MM.1S (cell line): ENCODE data around the gene A1BG.

Experiments used
- DNase-seq: peaks from one replicate; pipeline ENCODE4 v3.0.0-alpha.2; 2015
- H2AFZ ChIP-seq: fragments of 300-600 bp; sonication (generic); 2 replicates; pipeline ENCODE4 v1.6.0; 2016; ENCODE audit warnings: antibody characterized with exemption, low read length
- H3F3A ChIP-seq: fragments of 300-600 bp; sonication (generic); 2 replicates; pipeline ENCODE4 v1.6.1; 2016; ENCODE audit warnings: mild to moderate bottlenecking, antibody characterized with exemption, low read length, moderate library complexity, mixed read lengths; ENCODE audit not compliant: insufficient read depth
- H3K27ac ChIP-seq: fragments of 300-600 bp; sonication (generic); 2 replicates; pipeline ENCODE4 v1.5.1; 2016; ENCODE audit warnings: mild to moderate bottlenecking, low read length
- H3K27me3 ChIP-seq: fragments of 300-600 bp; sonication (generic); replicated peaks from 2 replicates; pipeline ENCODE4 v1.6.0; 2016; ENCODE audit warnings: low read length; ENCODE audit not compliant: insufficient read depth
- H3K36me3 ChIP-seq: fragments of 300-600 bp; sonication (generic); replicated peaks from 2 replicates; pipeline ENCODE4 v1.6.1; 2016; ENCODE audit warnings: mild to moderate bottlenecking, low read length, mixed read lengths; ENCODE audit not compliant: insufficient read depth
- H3K4me1 ChIP-seq: fragments of 300-600 bp; sonication (generic); 2 replicates; pipeline ENCODE4 v1.6.1; 2016; ENCODE audit warnings: low read length, mixed read lengths
- H3K4me2 ChIP-seq: fragments of 300-600 bp; sonication (generic); 2 replicates; pipeline ENCODE4 v1.6.0; 2016; ENCODE audit warnings: low read depth, low read length
- H3K4me3 ChIP-seq: fragments of 300-600 bp; sonication (generic); 2 replicates; pipeline ENCODE4 v1.5.1; 2016; ENCODE audit warnings: low read length, mixed read lengths
- H3K79me2 ChIP-seq: fragments of 300-600 bp; sonication (generic); 2 replicates; pipeline ENCODE4 v1.6.1; 2016; ENCODE audit warnings: mixed run types, low read length, mixed read lengths
- H3K9ac ChIP-seq: fragments of 300-600 bp; sonication (generic); 2 replicates; pipeline ENCODE4 v1.6.1; 2016; ENCODE audit warnings: low read length, mixed read lengths
- H3K9me2 ChIP-seq: fragments of 300-600 bp; sonication (generic); replicated peaks from 2 replicates; pipeline ENCODE4 v1.6.1; 2016; ENCODE audit warnings: mild to moderate bottlenecking, low read length, mixed read lengths; ENCODE audit not compliant: insufficient read depth
- H3K9me3 ChIP-seq: fragments of 300-600 bp; sonication (generic); replicated peaks from 2 replicates; pipeline ENCODE4 v1.6.1; 2016; ENCODE audit warnings: mild to moderate bottlenecking, low read length, mixed read lengths; ENCODE audit not compliant: insufficient read depth
- H4K20me1 ChIP-seq: fragments of 300-600 bp; sonication (generic); 2 replicates; pipeline ENCODE4 v1.6.1; 2016; ENCODE audit warnings: mild to moderate bottlenecking, low read length, moderate library complexity, mixed read lengths; ENCODE audit not compliant: insufficient read depth
- EZH2 ChIP-seq: fragments of 300-600 bp; sonication (generic); optimal IDR thresholded peaks from 2 replicates; pipeline ENCODE3; 2017; ENCODE audit warnings: low read depth, mild to moderate bottlenecking, antibody characterized with exemption, low read length, mixed read lengths
- EZH2phosphoT487 ChIP-seq: fragments of 300-600 bp; sonication (generic); IDR thresholded peaks from 2 replicates; pipeline ENCODE4 v1.6.1; 2018; ENCODE audit warnings: antibody characterized with exemption, low read length
- TF ChIP-seq, protein P1 (sequence below): fragments of 300-600 bp; sonication (generic); IDR thresholded peaks from 2 replicates; pipeline ENCODE4 v1.5.1; 2016; ENCODE audit warnings: antibody characterized with exemption, low read length, mixed read lengths

A1BG gene

GRCh38 chr19:58362272-58362994 is 9.1 kb upstream of the A1BG start, which contains the start of gene ZNF497:
TSS of gene ZNF497 (minus strand) at chr19:58362751. CDS start at chr19:58357635, 5,116 bp downstream.
- Histone ChIP-seq H3K36me3 (no peaks in the 10 kb centered on the region), H3K4me3 (peak within 1 kb of the TSS; percentile 42; the same call in 1 of the 2 replicates), H3K9me3 (no peaks in the 10 kb centered on the region), H3K9ac (no peak within 1 kb of the TSS), H2AFZ (peak within 1 kb of the TSS; percentile 42; the same call in 1 of the 2 replicates), H4K20me1 (no peaks in the 10 kb centered on the region), H3K4me2 (no peak within 1 kb of the TSS; the same call in 1 of the 2 replicates), H3K27me3 (no peaks in the 10 kb centered on the region), H3K79me2 (no peaks in the 10 kb centered on the region), H3K27ac (no peak within 1 kb of the TSS), H3K4me1 (no peaks in the 10 kb centered on the region), H3F3A (no peaks in the 10 kb centered on the region), H3K9me2 (no peaks in the 10 kb centered on the region)
- TF ChIP-seq EZH2 (no peak), EZH2phosphoT487 (no peak)
- TF ChIP-seq, protein P1, sequence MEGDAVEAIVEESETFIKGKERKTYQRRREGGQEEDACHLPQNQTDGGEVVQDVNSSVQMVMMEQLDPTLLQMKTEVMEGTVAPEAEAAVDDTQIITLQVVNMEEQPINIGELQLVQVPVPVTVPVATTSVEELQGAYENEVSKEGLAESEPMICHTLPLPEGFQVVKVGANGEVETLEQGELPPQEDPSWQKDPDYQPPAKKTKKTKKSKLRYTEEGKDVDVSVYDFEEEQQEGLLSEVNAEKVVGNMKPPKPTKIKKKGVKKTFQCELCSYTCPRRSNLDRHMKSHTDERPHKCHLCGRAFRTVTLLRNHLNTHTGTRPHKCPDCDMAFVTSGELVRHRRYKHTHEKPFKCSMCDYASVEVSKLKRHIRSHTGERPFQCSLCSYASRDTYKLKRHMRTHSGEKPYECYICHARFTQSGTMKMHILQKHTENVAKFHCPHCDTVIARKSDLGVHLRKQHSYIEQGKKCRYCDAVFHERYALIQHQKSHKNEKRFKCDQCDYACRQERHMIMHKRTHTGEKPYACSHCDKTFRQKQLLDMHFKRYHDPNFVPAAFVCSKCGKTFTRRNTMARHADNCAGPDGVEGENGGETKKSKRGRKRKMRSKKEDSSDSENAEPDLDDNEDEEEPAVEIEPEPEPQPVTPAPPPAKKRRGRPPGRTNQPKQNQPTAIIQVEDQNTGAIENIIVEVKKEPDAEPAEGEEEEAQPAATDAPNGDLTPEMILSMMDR: no peak
- DNase-seq: peak; percentile 43

GRCh38 chr19:58361900-58362271 is 8.6 kb upstream of the A1BG start:
- H2AFZ ChIP-seq: peak overlapping the region; percentile 42; the same call in 1 of the 2 replicates
- H3K9ac ChIP-seq: no peak overlapping the region
- H3K36me3 ChIP-seq: no peaks in the 10 kb centered on the region
- no peak overlapping the region for H3K27ac ChIP-seq
- no peaks in the 10 kb centered on the region for H4K20me1 ChIP-seq
- no peak for DNase-seq
- no peaks in the 10 kb centered on the region for H3K79me2 ChIP-seq
- no peak overlapping the region; the same call in 1 of the 2 replicates for H3K4me2 ChIP-seq
- TF ChIP-seq, protein P1: no peak
- H3K9me3 ChIP-seq: no peaks in the 10 kb centered on the region
- no peaks in the 10 kb centered on the region for H3K9me2 ChIP-seq
- H3K27me3 ChIP-seq: no peaks in the 10 kb centered on the region
- peak overlapping the region; percentile 42; the same call in 1 of the 2 replicates for H3K4me3 ChIP-seq
- H3F3A ChIP-seq: no peaks in the 10 kb centered on the region
- H3K4me1 ChIP-seq: no peaks in the 10 kb centered on the region

- H3F3A ChIP-seq: no peaks in the 10 kb centered on the region
- H2AFZ ChIP-seq: no peak overlapping the region
- no peak overlapping the region for H3K27ac ChIP-seq
- H4K20me1 ChIP-seq: no peaks in the 10 kb centered on the region
- H3K79me2 ChIP-seq: no peaks in the 10 kb centered on the region
- H3K4me1 ChIP-seq: no peaks in the 10 kb centered on the region
- H3K4me2 ChIP-seq: no peak overlapping the region
- DNase-seq: no peak
- H3K36me3 ChIP-seq: no peaks in the 10 kb centered on the region
- H3K9ac ChIP-seq: no peak overlapping the region
- H3K9me3 ChIP-seq: no peaks in the 10 kb centered on the region
- TF ChIP-seq, protein P1: no peak
- no peak for TF ChIP-seq EZH2
- no peak for TF ChIP-seq EZH2phosphoT487
- H3K27me3 ChIP-seq: no peaks in the 10 kb centered on the region
- H3K9me2 ChIP-seq: no peaks in the 10 kb centered on the region
- H3K4me3 ChIP-seq: no peak overlapping the region
These were observed 4.3 kb upstream of the A1BG start for GRCh38 chr19:58357481-58358145.
